HUES6 (cell line): ENCODE measurements around the gene TLX3.
A peak's percentile ranks its signal among the peaks of the same experiment; 100 is the strongest.

Experiments used
- H3K27ac ChIP-seq: 2 replicates; pipeline ENCODE4 v1.7.0; 2013; ENCODE audit warnings: low read depth, mild to moderate bottlenecking, low read length, inconsistent platforms
- H3K27me3 ChIP-seq: 2 replicates; pipeline ENCODE4 v1.6.1; 2013; ENCODE audit warnings: low read length; ENCODE audit not compliant: control insufficient read depth, insufficient read depth
- H3K36me3 ChIP-seq: 2 replicates; pipeline ENCODE4 v1.6.1; 2013; ENCODE audit warnings: low read length; ENCODE audit not compliant: control insufficient read depth, insufficient read depth
- H3K4me1 ChIP-seq: 2 replicates; pipeline ENCODE4 v1.6.1; 2013; ENCODE audit warnings: low read length; ENCODE audit not compliant: control insufficient read depth, insufficient read depth
- H3K4me3 ChIP-seq: 2 replicates; pipeline ENCODE4 v1.5.1; 2013; ENCODE audit warnings: low read depth, low read length
- H3K9ac ChIP-seq: one replicate; pipeline ENCODE4 v1.6.1; 2013; ENCODE audit warnings: mild to moderate bottlenecking, low read length
- H3K9me3 ChIP-seq: 2 replicates; pipeline ENCODE4 v1.6.1; 2013; ENCODE audit warnings: low read depth, low read length; ENCODE audit not compliant: control insufficient read depth, insufficient read depth

Gene TLX3

GRCh38 chr5:171330021-171330420, 21.0 kb downstream of the TLX3 start:
- Histone ChIP-seq H3K4me3 (no peak overlapping the region), H3K27ac (no peak overlapping the region), H3K9ac (no peak overlapping the region), H3K9me3 (no peaks in the 10 kb centered on the region), H3K36me3 (no peaks in the 10 kb centered on the region), H3K4me1 (no peaks in the 10 kb centered on the region), H3K27me3 (peaks cover 86% of the 10 kb centered on the region)

- Histone ChIP-seq H3K27ac (no peak overlapping the region), H3K9ac (no peak overlapping the region), H3K27me3 (peaks cover 66% of the 10 kb centered on the region), H3K4me3 (no peak overlapping the region), H3K36me3 (no peaks in the 10 kb centered on the region), H3K4me1 (no peaks in the 10 kb centered on the region; the same call in 1 of the 2 replicates), H3K9me3 (no peaks in the 10 kb centered on the region)
Observed at GRCh38 chr5:171335616-171336015, 26.6 kb downstream of the TLX3 start.

- H3K9ac ChIP-seq = no peak overlapping the region
- H3K9me3 ChIP-seq = no peaks in the 10 kb centered on the region
- no peaks in the 10 kb centered on the region; the same call in 1 of the 2 replicates for H3K4me1 ChIP-seq
- H3K27me3 ChIP-seq = peaks cover 56% of the 10 kb centered on the region
- H3K36me3 ChIP-seq = no peaks in the 10 kb centered on the region
- peak overlapping the region; percentile 52 for H3K4me3 ChIP-seq
- H3K27ac ChIP-seq = no peak overlapping the region
Observed at GRCh38 chr5:171336521-171337209, 27.6 kb downstream of the TLX3 start.

DNA sequence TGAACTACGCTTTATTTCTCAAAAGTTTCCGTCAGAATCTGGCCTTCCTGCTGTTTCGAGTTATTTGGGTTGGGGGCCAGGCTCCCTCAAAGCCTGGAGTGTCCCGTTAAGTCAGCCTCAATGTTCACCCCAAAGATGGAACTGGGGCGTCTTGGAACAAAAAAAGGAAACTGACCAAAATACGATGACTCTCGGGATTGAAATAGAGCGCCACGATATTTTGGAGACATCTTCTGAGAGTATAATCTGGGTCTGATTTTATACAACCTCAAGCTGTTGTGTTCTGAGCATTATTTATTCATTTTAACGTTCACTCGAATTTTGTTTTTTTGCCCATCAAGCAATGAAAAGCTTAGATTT, 28.1 kb downstream of the TLX3 start:
- Histone ChIP-seq H3K4me1 (no peaks in the 10 kb centered on the region; the same call in 1 of the 2 replicates), H3K36me3 (no peaks in the 10 kb centered on the region), H3K27me3 (peaks cover 51% of the 10 kb centered on the region), H3K27ac (no peak overlapping the region), H3K9ac (no peak overlapping the region), H3K4me3 (peak overlapping the region; percentile 52), H3K9me3 (no peaks in the 10 kb centered on the region)

- Histone ChIP-seq H3K27me3 (peaks cover 34% of the 10 kb centered on the region), H3K9ac (no peak overlapping the region), H3K4me1 (no peaks in the 10 kb centered on the region; the same call in 1 of the 2 replicates), H3K27ac (no peak overlapping the region), H3K4me3 (no peak overlapping the region), H3K9me3 (no peaks in the 10 kb centered on the region), H3K36me3 (no peaks in the 10 kb centered on the region)
Observed at GRCh38 chr5:171340042-171340441, 31.0 kb downstream of the TLX3 start.

- Histone ChIP-seq H3K4me3 (no peak overlapping the region), H3K9ac (no peak overlapping the region), H3K27me3 (peaks cover 29% of the 10 kb centered on the region), H3K36me3 (no peaks in the 10 kb centered on the region), H3K9me3 (no peaks in the 10 kb centered on the region), H3K27ac (no peak overlapping the region), H3K4me1 (no peaks in the 10 kb centered on the region; the same call in 1 of the 2 replicates)
Observed at GRCh38 chr5:171340491-171340890, 31.4 kb downstream of the TLX3 start.

DNA sequence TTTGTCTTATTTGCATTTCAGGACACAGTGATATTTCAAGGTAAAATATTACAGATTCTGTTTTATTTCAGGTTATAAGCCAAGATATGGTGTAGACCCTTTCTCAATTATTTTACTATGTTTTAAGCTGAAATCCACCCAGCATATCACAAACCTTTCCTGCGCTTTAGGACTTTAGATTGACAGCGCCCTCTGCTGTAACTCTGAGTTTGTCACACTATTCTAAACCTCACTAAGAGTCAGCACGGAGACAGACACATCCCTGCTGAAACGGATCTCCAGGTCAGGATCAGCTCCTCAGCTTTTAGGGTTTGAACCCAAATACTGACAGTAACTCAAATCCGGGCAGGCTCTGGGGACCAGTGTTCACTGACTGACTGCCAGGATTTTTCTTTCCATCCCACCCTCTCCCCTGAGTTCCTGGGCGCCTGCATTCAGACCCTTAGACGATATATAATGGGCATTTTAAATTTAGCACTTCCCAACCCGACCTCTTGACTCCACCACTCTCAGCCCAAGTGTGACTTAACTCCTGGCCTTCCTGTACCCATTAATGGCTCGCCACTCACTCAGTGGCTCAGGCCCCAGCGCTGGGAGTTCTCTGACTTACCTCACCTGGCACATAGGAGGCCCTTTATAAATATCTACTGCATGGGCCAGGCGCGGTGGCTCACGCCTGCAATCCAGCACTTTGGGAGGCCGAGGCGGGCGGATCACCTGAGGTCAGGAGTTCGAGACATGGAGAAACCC, 33.5 kb downstream of the TLX3 start:
- peaks cover 9% of the 10 kb centered on the region for H3K27me3 ChIP-seq
- no peak overlapping the region for H3K4me3 ChIP-seq
- no peak overlapping the region for H3K27ac ChIP-seq
- no peaks in the 10 kb centered on the region for H3K36me3 ChIP-seq
- no peaks in the 10 kb centered on the region for H3K9me3 ChIP-seq
- no peak overlapping the region for H3K9ac ChIP-seq
- no peaks in the 10 kb centered on the region for H3K4me1 ChIP-seq

- no peaks in the 10 kb centered on the region for H3K9me3 ChIP-seq
- no peaks in the 10 kb centered on the region for H3K27me3 ChIP-seq
- no peak overlapping the region for H3K4me3 ChIP-seq
- H3K36me3 ChIP-seq = no peaks in the 10 kb centered on the region
- H3K9ac ChIP-seq = no peak overlapping the region
- no peak overlapping the region for H3K27ac ChIP-seq
- H3K4me1 ChIP-seq = no peaks in the 10 kb centered on the region
Observed at GRCh38 chr5:171344936-171345608, 36.0 kb downstream of the TLX3 start.

DNA sequence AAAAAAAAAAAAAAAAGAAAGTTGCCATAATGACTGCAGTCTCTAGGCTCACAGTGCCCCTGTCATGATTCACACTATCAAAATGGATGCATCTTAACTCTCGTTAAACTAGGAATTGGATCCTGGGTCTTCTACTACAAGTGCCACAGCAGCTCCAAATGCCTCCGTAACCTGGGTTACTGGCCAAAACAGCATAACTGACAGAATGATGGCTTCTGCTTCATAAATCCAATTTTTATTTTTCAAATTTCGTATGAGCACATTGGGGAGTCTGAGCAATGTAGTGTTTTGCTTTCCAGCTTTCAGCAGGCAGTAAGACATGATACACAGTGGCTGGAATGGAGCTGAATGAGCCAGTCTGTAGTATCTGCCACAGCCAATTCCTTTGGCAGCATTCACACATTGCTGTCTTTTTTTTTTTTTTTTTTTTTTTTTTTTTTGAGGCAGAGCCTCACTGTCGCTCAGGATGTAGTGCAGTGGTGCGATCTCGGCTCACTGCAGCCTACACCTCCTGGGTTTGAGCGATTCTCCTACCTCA, 42.6 kb downstream of the TLX3 start:
- no peaks in the 10 kb centered on the region for H3K36me3 ChIP-seq
- H3K27ac ChIP-seq = no peak overlapping the region
- H3K27me3 ChIP-seq = no peaks in the 10 kb centered on the region
- no peak overlapping the region for H3K4me3 ChIP-seq
- H3K9ac ChIP-seq = no peak overlapping the region
- no peaks in the 10 kb centered on the region for H3K9me3 ChIP-seq
- no peaks in the 10 kb centered on the region for H3K4me1 ChIP-seq

GRCh38 chr5:171355302-171355724, 46.3 kb downstream of the TLX3 start:
- Histone ChIP-seq H3K27me3 (no peaks in the 10 kb centered on the region), H3K9me3 (no peaks in the 10 kb centered on the region), H3K36me3 (no peaks in the 10 kb centered on the region), H3K4me1 (no peaks in the 10 kb centered on the region), H3K9ac (no peak overlapping the region), H3K4me3 (no peak overlapping the region), H3K27ac (no peak overlapping the region)

- H3K27ac ChIP-seq = no peak overlapping the region
- no peaks in the 10 kb centered on the region for H3K36me3 ChIP-seq
- no peaks in the 10 kb centered on the region for H3K27me3 ChIP-seq
- no peak overlapping the region for H3K4me3 ChIP-seq
- no peaks in the 10 kb centered on the region for H3K9me3 ChIP-seq
- peaks cover 9% of the 10 kb centered on the region; the same call in 1 of the 2 replicates for H3K4me1 ChIP-seq
- no peak overlapping the region for H3K9ac ChIP-seq
Observed at GRCh38 chr5:171357843-171358242, 48.8 kb downstream of the TLX3 start.
